ENCODE data around the gene TMPRSS2. TPM values are rescaled to one million over a fixed set of nuclear protein-coding genes. Genes with fewer than 3 reads are reported as not detected.

The TMPRSS2 gene
- total RNA-seq, 1 experiment from 2014 or later = not detected

DNA sequence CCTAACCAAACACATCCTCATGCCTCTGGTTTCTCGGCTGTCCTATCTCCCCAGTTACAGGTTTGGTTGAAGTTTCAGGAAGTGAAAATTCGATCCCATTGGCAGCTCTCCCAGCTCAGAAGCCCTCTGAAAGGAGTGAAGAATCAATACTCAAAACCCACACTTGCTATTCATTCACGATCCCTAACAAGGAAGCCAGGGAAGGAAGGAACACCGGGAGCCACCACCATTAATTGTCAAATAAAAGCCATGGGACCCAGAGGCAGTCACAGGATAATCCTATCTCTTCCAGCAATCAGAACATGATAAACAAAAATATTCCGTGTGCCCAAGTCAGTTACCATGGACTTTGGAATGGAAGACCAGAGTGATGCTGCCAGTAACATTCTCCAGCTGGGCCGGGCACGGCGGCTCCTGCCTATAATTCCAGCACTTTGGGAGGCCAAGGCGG, 7.0 kb downstream of the TMPRSS2 start:
- Histone ChIP-seq H3K27me3 (no peaks in the 10 kb centered on the region), H3K4me1 (no peaks in the 10 kb centered on the region), H3K4me3 (no peak overlapping the region), H3K36me3 (no peaks in the 10 kb centered on the region), H3K9me3 (replicated peaks) (no peaks in the 10 kb centered on the region), H3K27ac (no peak overlapping the region)
- DNase-seq = no peak

GRCh38 chr21:41500363-41500762, 7.6 kb downstream of the TMPRSS2 start:
- no peak overlapping the region for H3K4me3 ChIP-seq
- no peaks in the 10 kb centered on the region for H3K27me3 ChIP-seq
- H3K9me3 ChIP-seq (replicated peaks) = no peaks in the 10 kb centered on the region
- no peak for DNase-seq
- no peak overlapping the region for H3K27ac ChIP-seq
- H3K36me3 ChIP-seq = no peaks in the 10 kb centered on the region
- H3K4me1 ChIP-seq = no peaks in the 10 kb centered on the region

GRCh38 chr21:41499920-41500319, 8.0 kb downstream of the TMPRSS2 start:
- H3K27me3 ChIP-seq = no peaks in the 10 kb centered on the region
- no peaks in the 10 kb centered on the region for H3K9me3 ChIP-seq (replicated peaks)
- H3K36me3 ChIP-seq = no peaks in the 10 kb centered on the region
- H3K4me1 ChIP-seq = no peaks in the 10 kb centered on the region
- no peak overlapping the region for H3K27ac ChIP-seq
- DNase-seq = no peak
- H3K4me3 ChIP-seq = no peak overlapping the region

- no peaks in the 10 kb centered on the region for H3K27me3 ChIP-seq
- no peaks in the 10 kb centered on the region for H3K4me1 ChIP-seq
- DNase-seq = no peak
- H3K9me3 ChIP-seq (replicated peaks) = no peaks in the 10 kb centered on the region
- no peak overlapping the region for H3K27ac ChIP-seq
- H3K4me3 ChIP-seq = no peak overlapping the region
- no peaks in the 10 kb centered on the region for H3K36me3 ChIP-seq
These were observed 10.2 kb downstream of the TMPRSS2 start for GRCh38 chr21:41497788-41498187.

DNA sequence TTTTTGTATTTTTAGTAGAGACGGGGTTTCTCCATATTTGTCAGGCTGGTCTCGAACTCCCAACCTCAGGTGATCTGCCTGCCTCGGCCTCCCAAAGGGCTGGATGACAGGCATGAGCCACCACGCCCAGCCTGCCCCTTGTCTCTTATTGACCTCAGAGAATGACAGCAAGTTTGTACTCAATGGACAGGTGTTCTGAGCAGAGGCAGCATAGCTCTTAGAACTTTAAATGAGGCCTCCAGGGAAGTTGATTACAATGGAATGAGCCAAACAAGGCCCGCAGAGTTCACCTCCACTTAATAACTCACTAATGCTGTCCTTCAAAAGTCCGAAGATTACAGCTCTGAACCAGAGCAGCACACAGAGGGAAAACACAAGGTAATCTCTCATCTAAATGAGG, 10.9 kb downstream of the TMPRSS2 start:
- H3K27ac ChIP-seq = no peak overlapping the region
- no peaks in the 10 kb centered on the region for H3K4me1 ChIP-seq
- H3K9me3 ChIP-seq (replicated peaks) = no peaks in the 10 kb centered on the region
- H3K4me3 ChIP-seq = no peak overlapping the region
- no peaks in the 10 kb centered on the region for H3K27me3 ChIP-seq
- DNase-seq = no peak
- H3K36me3 ChIP-seq = no peaks in the 10 kb centered on the region

DNA sequence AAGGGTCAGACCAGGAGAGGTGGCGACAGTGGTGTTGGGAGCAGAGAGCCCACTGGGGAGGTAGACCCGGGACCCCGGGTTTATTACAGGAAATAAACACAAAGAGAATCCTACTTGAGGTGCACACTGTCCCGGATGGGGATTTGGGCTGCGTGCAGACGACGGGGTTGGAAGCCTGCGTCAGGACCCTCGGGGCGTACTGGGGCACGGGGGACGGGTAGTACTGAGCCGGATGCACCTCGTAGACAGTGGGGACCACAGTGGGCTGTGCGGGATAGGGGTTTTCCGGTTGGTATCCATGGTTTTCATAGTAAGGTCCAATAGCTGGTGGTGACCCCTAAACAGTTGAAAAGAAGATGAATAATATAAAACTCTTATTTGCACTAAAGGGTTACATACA, 13.7 kb downstream of the TMPRSS2 start:
- no peaks in the 10 kb centered on the region for H3K4me1 ChIP-seq
- H3K27ac ChIP-seq = no peak overlapping the region
- no peaks in the 10 kb centered on the region for H3K36me3 ChIP-seq
- no peak for DNase-seq
- H3K27me3 ChIP-seq = no peaks in the 10 kb centered on the region
- no peaks in the 10 kb centered on the region for H3K9me3 ChIP-seq (replicated peaks)
- no peak overlapping the region for H3K4me3 ChIP-seq

DNA sequence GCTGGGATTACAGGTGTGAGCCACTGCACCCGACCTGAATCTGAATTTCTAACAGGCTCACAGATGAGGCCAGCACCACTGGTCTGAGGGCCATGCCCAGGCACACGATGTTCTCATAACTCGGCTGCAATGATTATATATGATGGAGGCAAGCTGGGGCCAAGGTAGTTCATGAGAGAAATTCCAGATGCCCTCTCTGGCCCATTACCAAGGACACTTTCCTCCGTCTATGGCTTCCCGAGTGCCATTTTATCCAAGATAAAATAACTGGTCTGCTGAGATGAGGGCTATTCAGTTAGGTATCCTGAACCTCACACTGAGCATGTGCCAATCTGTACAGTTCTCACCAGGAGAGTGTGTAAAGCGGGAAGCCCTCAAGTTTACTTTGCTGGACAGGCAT, 16.5 kb downstream of the TMPRSS2 start:
- no peaks in the 10 kb centered on the region for H3K9me3 ChIP-seq (replicated peaks)
- H3K4me3 ChIP-seq = no peak overlapping the region
- H3K27ac ChIP-seq = no peak overlapping the region
- no peaks in the 10 kb centered on the region for H3K27me3 ChIP-seq
- H3K4me1 ChIP-seq = no peaks in the 10 kb centered on the region
- H3K36me3 ChIP-seq = no peaks in the 10 kb centered on the region
- DNase-seq = no peak

- Histone ChIP-seq H3K36me3 (no peaks in the 10 kb centered on the region), H3K27ac (no peak overlapping the region), H3K27me3 (no peaks in the 10 kb centered on the region), H3K4me3 (no peak overlapping the region), H3K9me3 (replicated peaks) (no peaks in the 10 kb centered on the region), H3K4me1 (no peaks in the 10 kb centered on the region)
- no peak for DNase-seq
These were observed 17.6 kb downstream of the TMPRSS2 start for GRCh38 chr21:41490330-41490729.

- no peaks in the 10 kb centered on the region for H3K4me1 ChIP-seq
- H3K4me3 ChIP-seq = no peak overlapping the region
- DNase-seq = no peak
- no peaks in the 10 kb centered on the region for H3K27me3 ChIP-seq
- no peaks in the 10 kb centered on the region for H3K9me3 ChIP-seq (replicated peaks)
- no peaks in the 10 kb centered on the region for H3K36me3 ChIP-seq
- no peak overlapping the region for H3K27ac ChIP-seq
These were observed 18.6 kb downstream of the TMPRSS2 start for GRCh38 chr21:41489329-41489728.

- Histone ChIP-seq H3K36me3 (no peaks in the 10 kb centered on the region), H3K4me1 (no peaks in the 10 kb centered on the region), H3K4me3 (no peak overlapping the region), H3K27ac (no peak overlapping the region), H3K9me3 (replicated peaks) (no peaks in the 10 kb centered on the region), H3K27me3 (no peaks in the 10 kb centered on the region)
- no peak for DNase-seq
These were observed 19.9 kb downstream of the TMPRSS2 start for GRCh38 chr21:41488080-41488479.

DNA sequence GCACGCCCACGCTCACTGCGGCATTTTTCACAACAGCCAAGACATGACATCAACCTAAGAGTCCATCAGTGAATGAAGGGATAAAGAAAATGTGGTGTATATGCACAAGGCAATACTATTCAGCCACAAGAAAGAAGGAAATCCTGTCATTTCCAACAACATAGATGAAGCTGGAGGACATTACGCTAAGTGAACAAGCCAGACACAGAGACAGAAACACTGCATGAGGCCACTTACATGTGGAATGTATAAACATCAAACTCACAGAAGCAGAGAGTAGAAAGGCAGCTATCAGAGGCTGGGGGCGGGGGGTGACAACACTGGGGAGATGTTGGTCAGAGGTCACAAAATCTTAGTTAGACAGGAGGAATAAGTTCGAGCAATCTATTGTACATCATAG, 20.9 kb downstream of the TMPRSS2 start:
- Histone ChIP-seq H3K27me3 (no peaks in the 10 kb centered on the region; the same call in none of the 2 replicates), H3K36me3 (no peaks in the 10 kb centered on the region), H3K9me3 (replicated peaks) (no peaks in the 10 kb centered on the region), H3K27ac (no peak overlapping the region), H3K4me1 (no peaks in the 10 kb centered on the region), H3K4me3 (no peak overlapping the region)
- DNase-seq = no peak

DNA sequence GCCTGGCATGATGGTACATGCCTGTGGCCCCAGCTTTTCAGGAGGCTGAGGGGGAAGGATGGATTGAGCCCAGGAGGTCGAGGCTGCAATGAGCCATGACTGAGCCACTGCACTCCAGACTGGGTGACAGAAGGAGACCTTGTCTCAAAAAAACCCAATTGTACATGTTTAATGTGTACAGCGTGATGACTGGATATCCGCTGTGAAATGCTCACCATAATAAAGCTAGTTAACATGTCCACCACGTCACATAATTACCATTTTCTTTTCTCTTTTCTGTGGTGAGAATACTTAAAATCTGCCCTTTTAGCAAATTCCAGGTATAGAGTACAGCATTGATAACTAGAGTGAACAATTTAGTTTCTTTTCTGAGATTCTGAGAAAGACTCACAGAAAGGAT, 24.0 kb downstream of the TMPRSS2 start:
- H3K4me1 ChIP-seq = no peaks in the 10 kb centered on the region
- no peak overlapping the region for H3K4me3 ChIP-seq

DNA sequence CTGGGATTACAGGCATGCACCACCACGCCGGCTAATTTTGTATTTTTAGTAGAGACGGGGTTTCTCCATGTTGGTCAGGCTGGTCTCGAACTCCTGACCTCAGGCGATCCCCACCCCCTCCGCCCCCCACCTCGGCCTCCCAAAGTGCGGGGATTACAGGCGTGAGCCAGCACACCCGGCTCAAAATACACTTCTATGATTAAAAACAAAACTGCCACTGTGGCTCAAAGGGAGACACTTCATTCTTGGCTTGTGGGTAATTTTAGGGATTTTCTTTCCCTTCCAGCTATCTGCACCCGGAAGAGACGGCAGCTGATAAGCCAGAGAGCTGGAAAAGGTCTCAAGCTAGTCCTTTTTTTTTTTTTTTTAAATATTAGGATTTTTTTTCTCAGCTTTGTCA, 24.5 kb downstream of the TMPRSS2 start:
- peaks cover 4% of the 10 kb centered on the region for H3K27me3 ChIP-seq
- no peaks in the 10 kb centered on the region for H3K9me3 ChIP-seq (replicated peaks)
- H3K4me3 ChIP-seq = no peak overlapping the region
- H3K4me1 ChIP-seq = no peaks in the 10 kb centered on the region
- DNase-seq = no peak
- H3K27ac ChIP-seq = no peak overlapping the region
- H3K36me3 ChIP-seq = no peaks in the 10 kb centered on the region

More for the DNA sequence above, 24.0 kb downstream of the TMPRSS2 start:
- H3K27me3 ChIP-seq = no peaks in the 10 kb centered on the region; the same call in none of the 2 replicates
- H3K36me3 ChIP-seq = no peaks in the 10 kb centered on the region
- no peaks in the 10 kb centered on the region for H3K9me3 ChIP-seq (replicated peaks)
- H3K27ac ChIP-seq = no peak overlapping the region
- DNase-seq = no peak

DNA sequence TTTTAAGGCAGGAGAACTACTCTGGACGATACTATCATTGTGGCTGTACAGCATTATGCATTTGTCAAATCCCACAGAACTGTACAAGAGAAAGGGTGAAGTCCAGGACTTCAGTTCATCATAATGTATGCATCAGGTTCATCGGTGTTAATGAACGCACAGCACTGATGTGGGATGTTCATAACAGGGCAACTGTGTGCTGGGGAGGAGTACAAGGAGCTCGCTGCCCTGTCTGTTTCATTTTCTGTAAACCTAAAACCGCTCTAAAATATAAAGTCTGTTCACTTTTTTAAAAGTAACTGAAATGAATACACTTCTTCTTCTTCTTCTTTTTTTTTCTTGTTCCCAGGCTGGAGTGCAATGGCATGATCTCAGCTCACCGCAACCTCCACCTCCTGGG, 25.0 kb downstream of the TMPRSS2 start:
- Histone ChIP-seq H3K9me3 (replicated peaks) (no peaks in the 10 kb centered on the region), H3K4me3 (no peak overlapping the region), H3K4me1 (no peaks in the 10 kb centered on the region), H3K27ac (no peak overlapping the region), H3K27me3 (peaks cover 4% of the 10 kb centered on the region), H3K36me3 (no peaks in the 10 kb centered on the region)
- DNase-seq = no peak

DNA sequence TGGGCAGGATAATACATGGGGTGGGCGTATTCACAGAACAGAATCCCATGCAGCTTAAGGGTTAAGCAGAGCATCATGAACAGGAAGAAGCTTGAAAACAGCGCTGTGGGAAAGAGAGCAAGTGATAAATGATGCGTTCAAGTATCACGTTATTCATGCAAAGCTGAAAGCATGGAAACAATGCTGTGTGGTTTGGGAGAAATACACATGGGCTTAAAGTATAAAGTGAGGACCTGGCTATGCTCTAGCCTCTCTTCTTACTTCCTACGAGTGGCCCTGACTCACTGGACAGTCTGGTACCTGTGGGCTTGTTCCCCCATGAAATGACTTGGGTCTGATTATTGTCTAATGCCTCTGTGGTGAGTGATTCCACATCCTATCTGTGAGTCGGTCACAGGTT, 25.7 kb downstream of the TMPRSS2 start:
- DNase-seq = no peak
- H3K36me3 ChIP-seq = no peaks in the 10 kb centered on the region
- H3K27ac ChIP-seq = no peak overlapping the region
- H3K27me3 ChIP-seq = peaks cover 4% of the 10 kb centered on the region
- H3K9me3 ChIP-seq (replicated peaks) = no peaks in the 10 kb centered on the region
- H3K4me3 ChIP-seq = no peak overlapping the region
- H3K4me1 ChIP-seq = no peaks in the 10 kb centered on the region

GRCh38 chr21:41481191-41481590, 26.8 kb downstream of the TMPRSS2 start:
- no peak overlapping the region for H3K27ac ChIP-seq
- no peaks in the 10 kb centered on the region for H3K9me3 ChIP-seq (replicated peaks)
- H3K4me1 ChIP-seq = no peaks in the 10 kb centered on the region
- no peak overlapping the region for H3K4me3 ChIP-seq
- H3K36me3 ChIP-seq = no peaks in the 10 kb centered on the region
- peaks cover 4% of the 10 kb centered on the region for H3K27me3 ChIP-seq
- no peak for DNase-seq

Measured in SJCRH30 (cell line).